Measurements from ENCODE around the gene RAB34. TPM values are rescaled to one million over a fixed set of nuclear protein-coding genes. Genes with fewer than 3 reads are reported as not detected.

The RAB34 gene
- total and polyA plus RNA-seq, 9 of the 15 experiments (the other 6 are each of a cell fraction or from before 2014, with no cell fraction given) = 0.07 to 3.8 (median 0.46) TPM; not detected in 1

- TF ChIP-seq ZC3H4 (CRISPR knock-in tag; IDR thresholded peaks at IDR 0.05; ENCODE audit: borderline replicate concordance) (no peak), MTA1 (IDR thresholded peaks at IDR 0.05; ENCODE audit: borderline replicate concordance) (no peak), TAF1 (IDR thresholded peaks at IDR 0.05; ENCODE audit: control insufficient read depth, extremely low read depth, insufficient read depth, low read length, severe bottlenecking) (peak; percentile 82), MBD2 (IDR thresholded peaks at IDR 0.05; ENCODE audit: borderline replicate concordance, low read depth) (peak; percentile 7; the same call in 1 of the 2 replicates), MAZ (CRISPR knock-in tag; conservative IDR thresholded peaks at IDR 0.05 in 1 of 2, IDR thresholded peaks at IDR 0.05 in 1 of 2) (peak in 1 of 2 experiments; percentile 83; a peak in 2 of 4 replicates), ZNF24 (IDR thresholded peaks at IDR 0.05) (peak; percentile 70), MNT (conservative IDR thresholded peaks at IDR 0.05) (peak; percentile 64 to 87), NRF1 (conservative IDR thresholded peaks at IDR 0.05 in 1 of 2, IDR thresholded peaks at IDR 0.05 in 1 of 2) (peak; percentile 37 to 53; a peak in 3 of 4 replicates), POLR2B (IDR thresholded peaks at IDR 0.05; ENCODE audit: low read depth, partially characterized antibody) (no peak), MXI1 (IDR thresholded peaks at IDR 0.05; ENCODE audit: low read depth, low read length) (peak; percentile 67), SAFB2 (IDR thresholded peaks at IDR 0.05; ENCODE audit: borderline replicate concordance, low read depth, low read length, severe bottlenecking) (no peak), SUPT5H (IDR thresholded peaks at IDR 0.05) (0 out of 2 replicates have a peak, but pooled peaks have one; percentile 49), TFAP4 (CRISPR knock-in tag; IDR thresholded peaks at IDR 0.05; ENCODE audit: borderline replicate concordance) (peak; percentile 96), MEF2D (tag; conservative IDR thresholded peaks at IDR 0.05; ENCODE audit: low read depth) (no peak), SP1 (CRISPR knock-in tag; IDR thresholded peaks at IDR 0.05) (peak; percentile 55; the same call in 1 of the 2 replicates), RREB1 (CRISPR knock-in tag; IDR thresholded peaks at IDR 0.05) (peak; percentile 66; the same call in 1 of the 2 replicates), FOXM1 (IDR thresholded peaks at IDR 0.05; ENCODE audit: low read depth) (peak; percentile 71), FOXM1 (CRISPR knock-in tag; IDR thresholded peaks at IDR 0.05; ENCODE audit: low read depth) (no peak), MTA3 (IDR thresholded peaks at IDR 0.05; ENCODE audit: borderline replicate concordance) (peak; percentile 69; the same call in 1 of the 2 replicates)
Measured at GRCh38 chr17:28743243-28744103, 25.8 kb upstream of the RAB34 start, which contains the start of gene TRAF4 (continued).
